Measurements from ENCODE around the gene SMPD4.
"Not testable (repeated sequence)": the region's sequence is repeated elsewhere in the genome, so short reads cannot be mapped to it uniquely, and the experiment has no call there.

Gene SMPD4

GRCh38 chr2:130140516-130140915 is 40.9 kb downstream of the SMPD4 start:
- DNase-seq (ENCODE audit: low read depth) = not testable (repeated sequence)

- not testable (repeated sequence) for DNase-seq (ENCODE audit: low read depth)
Observed at GRCh38 chr2:130139331-130140280, 41.8 kb downstream of the SMPD4 start.

- DNase-seq (ENCODE audit: low read depth) = not testable (repeated sequence)
Observed at GRCh38 chr2:130138841-130139251, 42.6 kb downstream of the SMPD4 start.

- not testable (repeated sequence) for DNase-seq (ENCODE audit: low read depth)
Observed at GRCh38 chr2:130138326-130138725, 43.1 kb downstream of the SMPD4 start.

- not testable (repeated sequence) for DNase-seq (ENCODE audit: low read depth)
Observed at GRCh38 chr2:130137118-130137517, 44.3 kb downstream of the SMPD4 start.

- DNase-seq (ENCODE audit: low read depth) = not testable (repeated sequence)
Observed at GRCh38 chr2:130136546-130136945, 44.9 kb downstream of the SMPD4 start.

GRCh38 chr2:130135692-130136541 is 45.5 kb downstream of the SMPD4 start:
- DNase-seq (ENCODE audit: low read depth) = no peak

GRCh38 chr2:130129120-130129829 is 52.1 kb downstream of the SMPD4 start, which contains the start of gene POTEF:
Gene POTEF (minus strand): TSS chr2:130129222. CDS start chr2:130120515, 8,707 bp downstream.
- not testable (repeated sequence) for DNase-seq (ENCODE audit: low read depth)

GRCh38 chr2:130128464-130128863 is 52.9 kb downstream of the SMPD4 start:
- not testable (repeated sequence) for DNase-seq (ENCODE audit: low read depth)

GRCh38 chr2:130127726-130128125 is 53.7 kb downstream of the SMPD4 start:
- not testable (repeated sequence) for DNase-seq (ENCODE audit: low read depth)

- not testable (repeated sequence) for DNase-seq (ENCODE audit: low read depth)
Observed at GRCh38 chr2:130120924-130121323, 60.5 kb downstream of the SMPD4 start.

- DNase-seq (ENCODE audit: low read depth) = not testable (repeated sequence)
Observed at GRCh38 chr2:130102597-130103363, 78.6 kb downstream of the SMPD4 start.
